ENCODE measurements around the gene PAPPA2. TPM values are rescaled to one million over a fixed set of nuclear protein-coding genes. Genes with fewer than 3 reads are reported as not detected.

PAPPA2 gene
- total and polyA plus RNA-seq, 9 of the 15 experiments (the other 6 are each of a cell fraction or from before 2014, with no cell fraction given), result 0.01 to 0.15 (median 0.05) TPM; not detected in 2

DNA sequence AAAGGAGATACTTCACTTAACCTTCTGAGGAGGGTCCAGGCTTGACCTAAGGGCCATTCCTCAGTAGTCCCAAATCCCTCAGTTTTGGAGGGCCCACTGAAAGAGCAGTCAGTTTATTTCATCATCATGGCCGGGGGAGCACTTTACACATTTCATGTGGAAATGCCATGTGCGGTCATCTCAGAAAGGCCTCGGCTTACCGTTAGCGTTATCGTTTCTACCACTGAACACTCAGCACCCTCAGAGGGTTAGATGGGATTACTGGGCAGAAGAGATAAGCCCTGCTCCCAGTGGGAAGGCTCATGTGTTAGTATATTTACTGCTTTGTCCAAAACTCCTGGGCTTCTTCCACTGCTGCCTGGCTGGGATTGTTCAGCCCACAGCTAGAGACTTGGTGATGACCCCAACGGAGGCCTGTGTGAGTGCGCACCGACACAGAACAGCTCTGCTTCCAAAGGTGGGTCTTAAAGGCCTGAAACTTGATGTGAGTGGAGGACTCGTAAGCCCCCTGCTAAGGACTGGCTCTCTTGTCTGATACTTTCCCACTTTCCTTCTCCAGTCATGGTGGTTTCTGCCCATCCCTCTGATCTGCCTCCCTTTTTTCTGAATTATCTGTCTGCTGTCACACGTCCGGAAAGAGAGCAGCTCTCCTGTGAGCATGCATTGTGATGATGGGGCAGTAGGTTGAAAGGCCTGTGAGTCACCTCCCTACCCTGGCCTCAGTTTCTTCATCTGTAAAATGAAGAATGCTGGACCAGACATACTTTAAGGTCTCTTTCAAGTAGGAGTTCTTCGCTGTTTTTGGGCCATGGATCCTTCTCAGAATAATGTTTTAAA, 417.0 kb downstream of the PAPPA2 start (continued):
- TF ChIP-seq, protein P1, sequence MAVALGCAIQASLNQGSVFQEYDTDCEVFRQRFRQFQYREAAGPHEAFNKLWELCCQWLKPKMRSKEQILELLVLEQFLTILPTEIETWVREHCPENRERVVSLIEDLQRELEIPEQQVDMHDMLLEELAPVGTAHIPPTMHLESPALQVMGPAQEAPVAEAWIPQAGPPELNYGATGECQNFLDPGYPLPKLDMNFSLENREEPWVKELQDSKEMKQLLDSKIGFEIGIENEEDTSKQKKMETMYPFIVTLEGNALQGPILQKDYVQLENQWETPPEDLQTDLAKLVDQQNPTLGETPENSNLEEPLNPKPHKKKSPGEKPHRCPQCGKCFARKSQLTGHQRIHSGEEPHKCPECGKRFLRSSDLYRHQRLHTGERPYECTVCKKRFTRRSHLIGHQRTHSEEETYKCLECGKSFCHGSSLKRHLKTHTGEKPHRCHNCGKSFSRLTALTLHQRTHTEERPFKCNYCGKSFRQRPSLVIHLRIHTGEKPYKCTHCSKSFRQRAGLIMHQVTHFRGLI (CRISPR knock-in tag; IDR thresholded peaks at IDR 0.05), result no peak
- TF ChIP-seq ZNF175 (CRISPR knock-in tag; IDR thresholded peaks at IDR 0.05; ENCODE audit: low read depth) (peak; percentile 68; the same call in 1 of the 2 replicates), SIRT6 (IDR thresholded peaks at IDR 0.05; ENCODE audit: low read depth, low read length) (no peak), BCLAF1 (IDR thresholded peaks at IDR 0.05; ENCODE audit: borderline replicate concordance in 1 of 2, control insufficient read depth in 1 of 2, low read depth in 2 of 2, low read length in 1 of 2) (no peak), SRSF9 (IDR thresholded peaks at IDR 0.05; ENCODE audit: borderline replicate concordance, low read depth, low read length) (no peak), ZC3H8 (IDR thresholded peaks at IDR 0.05) (no peak), YBX1 (IDR thresholded peaks at IDR 0.05) (no peak), GTF2E2 (tag; IDR thresholded peaks at IDR 0.05) (no peak), MCM2 (IDR thresholded peaks at IDR 0.05; ENCODE audit: low read depth) (no peak), HNRNPH1 (optimal IDR thresholded peaks at IDR 0.05; ENCODE audit: low read depth, low read length) (no peak), ZNF444 (CRISPR knock-in tag; IDR thresholded peaks at IDR 0.05) (no peak)
- TF ChIP-seq, protein P2, sequence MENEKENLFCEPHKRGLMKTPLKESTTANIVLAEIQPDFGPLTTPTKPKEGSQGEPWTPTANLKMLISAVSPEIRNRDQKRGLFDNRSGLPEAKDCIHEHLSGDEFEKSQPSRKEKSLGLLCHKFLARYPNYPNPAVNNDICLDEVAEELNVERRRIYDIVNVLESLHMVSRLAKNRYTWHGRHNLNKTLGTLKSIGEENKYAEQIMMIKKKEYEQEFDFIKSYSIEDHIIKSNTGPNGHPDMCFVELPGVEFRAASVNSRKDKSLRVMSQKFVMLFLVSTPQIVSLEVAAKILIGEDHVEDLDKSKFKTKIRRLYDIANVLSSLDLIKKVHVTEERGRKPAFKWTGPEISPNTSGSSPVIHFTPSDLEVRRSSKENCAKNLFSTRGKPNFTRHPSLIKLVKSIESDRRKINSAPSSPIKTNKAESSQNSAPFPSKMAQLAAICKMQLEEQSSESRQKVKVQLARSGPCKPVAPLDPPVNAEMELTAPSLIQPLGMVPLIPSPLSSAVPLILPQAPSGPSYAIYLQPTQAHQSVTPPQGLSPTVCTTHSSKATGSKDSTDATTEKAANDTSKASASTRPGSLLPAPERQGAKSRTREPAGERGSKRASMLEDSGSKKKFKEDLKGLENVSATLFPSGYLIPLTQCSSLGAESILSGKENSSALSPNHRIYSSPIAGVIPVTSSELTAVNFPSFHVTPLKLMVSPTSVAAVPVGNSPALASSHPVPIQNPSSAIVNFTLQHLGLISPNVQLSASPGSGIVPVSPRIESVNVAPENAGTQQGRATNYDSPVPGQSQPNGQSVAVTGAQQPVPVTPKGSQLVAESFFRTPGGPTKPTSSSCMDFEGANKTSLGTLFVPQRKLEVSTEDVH (IDR thresholded peaks at IDR 0.05; ENCODE audit: low read depth, partially characterized antibody), result no peak
- TF ChIP-seq, protein P3, sequence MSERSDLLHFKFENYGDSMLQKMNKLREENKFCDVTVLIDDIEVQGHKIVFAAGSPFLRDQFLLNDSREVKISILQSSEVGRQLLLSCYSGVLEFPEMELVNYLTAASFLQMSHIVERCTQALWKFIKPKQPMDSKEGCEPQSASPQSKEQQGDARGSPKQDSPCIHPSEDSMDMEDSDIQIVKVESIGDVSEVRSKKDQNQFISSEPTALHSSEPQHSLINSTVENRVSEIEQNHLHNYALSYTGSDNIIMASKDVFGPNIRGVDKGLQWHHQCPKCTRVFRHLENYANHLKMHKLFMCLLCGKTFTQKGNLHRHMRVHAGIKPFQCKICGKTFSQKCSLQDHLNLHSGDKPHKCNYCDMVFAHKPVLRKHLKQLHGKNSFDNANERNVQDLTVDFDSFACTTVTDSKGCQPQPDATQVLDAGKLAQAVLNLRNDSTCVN (CRISPR knock-in tag; IDR thresholded peaks at IDR 0.05), result no peak
- TF ChIP-seq, protein P4, sequence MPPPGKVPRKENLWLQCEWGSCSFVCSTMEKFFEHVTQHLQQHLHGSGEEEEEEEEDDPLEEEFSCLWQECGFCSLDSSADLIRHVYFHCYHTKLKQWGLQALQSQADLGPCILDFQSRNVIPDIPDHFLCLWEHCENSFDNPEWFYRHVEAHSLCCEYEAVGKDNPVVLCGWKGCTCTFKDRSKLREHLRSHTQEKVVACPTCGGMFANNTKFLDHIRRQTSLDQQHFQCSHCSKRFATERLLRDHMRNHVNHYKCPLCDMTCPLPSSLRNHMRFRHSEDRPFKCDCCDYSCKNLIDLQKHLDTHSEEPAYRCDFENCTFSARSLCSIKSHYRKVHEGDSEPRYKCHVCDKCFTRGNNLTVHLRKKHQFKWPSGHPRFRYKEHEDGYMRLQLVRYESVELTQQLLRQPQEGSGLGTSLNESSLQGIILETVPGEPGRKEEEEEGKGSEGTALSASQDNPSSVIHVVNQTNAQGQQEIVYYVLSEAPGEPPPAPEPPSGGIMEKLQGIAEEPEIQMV (tag; conservative IDR thresholded peaks at IDR 0.05; ENCODE audit: low read depth), result no peak
- TF ChIP-seq, protein P5, sequence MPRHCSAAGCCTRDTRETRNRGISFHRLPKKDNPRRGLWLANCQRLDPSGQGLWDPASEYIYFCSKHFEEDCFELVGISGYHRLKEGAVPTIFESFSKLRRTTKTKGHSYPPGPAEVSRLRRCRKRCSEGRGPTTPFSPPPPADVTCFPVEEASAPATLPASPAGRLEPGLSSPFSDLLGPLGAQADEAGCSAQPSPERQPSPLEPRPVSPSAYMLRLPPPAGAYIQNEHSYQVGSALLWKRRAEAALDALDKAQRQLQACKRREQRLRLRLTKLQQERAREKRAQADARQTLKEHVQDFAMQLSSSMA (CRISPR knock-in tag; IDR thresholded peaks at IDR 0.05), result no peak
